Neural cell (in vitro differentiated cells): ENCODE measurements around the gene CSGALNACT2.

Experiments
- CTCF ChIP-seq: fragments of 450-650 bp; IDR thresholded peaks from 2 replicates; pipeline ENCODE4 v1.5.1; 2014; ENCODE audit warnings: antibody characterized with exemption, mild to moderate bottlenecking, moderate library complexity; ENCODE audit not compliant: poor library complexity, severe bottlenecking
- EZH2 ChIP-seq: fragments of 200-600, 300-800 bp; shearing (Covaris generic), sonication (generic); IDR thresholded peaks from 2 replicates; pipeline ENCODE4 v1.6.1; 2014; ENCODE audit warnings: antibody characterized with exemption, low read length, borderline replicate concordance, mild to moderate bottlenecking; ENCODE audit not compliant: insufficient read depth, poor library complexity, severe bottlenecking
- MXI1 ChIP-seq: fragments of 450-650 bp; conservative IDR thresholded peaks from 2 replicates; pipeline ENCODE4 v1.6.1; 2014; ENCODE audit warnings: antibody characterized with exemption, mild to moderate bottlenecking; ENCODE audit not compliant: poor library complexity, severe bottlenecking
- POLR2AphosphoS5 ChIP-seq: IDR thresholded peaks from 2 replicates; pipeline ENCODE4 v1.6.1; 2012
- RAD21 ChIP-seq: fragments of 450-650 bp; conservative IDR thresholded peaks from 2 replicates; pipeline ENCODE4 v1.6.1; 2014; ENCODE audit warnings: antibody characterized with exemption, mild to moderate bottlenecking, moderate library complexity
- SMC3 ChIP-seq: fragments of 450-650 bp; conservative IDR thresholded peaks from 2 replicates; pipeline ENCODE4 v1.6.1; 2014; ENCODE audit warnings: antibody characterized with exemption, mild to moderate bottlenecking, moderate library complexity; ENCODE audit not compliant: poor library complexity
- TAF1 ChIP-seq: IDR thresholded peaks from 2 replicates; pipeline ENCODE4 v1.6.1; 2012; ENCODE audit warnings: low read depth
- TF ChIP-seq, protein P1 (sequence below): IDR thresholded peaks from 2 replicates; pipeline ENCODE4 v1.6.1; 2012; ENCODE audit warnings: borderline replicate concordance

DNA sequence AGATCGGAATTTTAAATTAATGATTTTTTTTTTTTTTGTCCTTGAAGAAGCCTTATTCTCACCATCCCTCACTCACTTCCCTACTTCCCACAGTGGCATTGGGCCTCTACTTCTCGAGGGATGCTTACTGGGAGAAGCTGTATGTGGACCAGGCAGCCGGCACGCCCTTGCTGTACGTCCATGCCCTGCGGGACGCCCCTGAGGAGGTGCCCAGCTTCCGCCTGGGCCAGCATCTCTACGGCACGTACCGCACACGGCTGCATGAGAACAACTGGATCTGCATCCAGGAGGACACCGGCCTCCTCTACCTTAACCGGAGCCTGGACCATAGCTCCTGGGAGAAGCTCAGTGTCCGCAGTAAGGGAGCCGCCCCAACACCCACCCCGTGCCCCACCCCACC, 37.9 kb upstream of the CSGALNACT2 start:
- TF ChIP-seq CTCF (no peak), RAD21 (no peak), EZH2 (no peak), POLR2AphosphoS5 (no peak), MXI1 (no peak), TAF1 (no peak), SMC3 (no peak)
- TF ChIP-seq, protein P1, sequence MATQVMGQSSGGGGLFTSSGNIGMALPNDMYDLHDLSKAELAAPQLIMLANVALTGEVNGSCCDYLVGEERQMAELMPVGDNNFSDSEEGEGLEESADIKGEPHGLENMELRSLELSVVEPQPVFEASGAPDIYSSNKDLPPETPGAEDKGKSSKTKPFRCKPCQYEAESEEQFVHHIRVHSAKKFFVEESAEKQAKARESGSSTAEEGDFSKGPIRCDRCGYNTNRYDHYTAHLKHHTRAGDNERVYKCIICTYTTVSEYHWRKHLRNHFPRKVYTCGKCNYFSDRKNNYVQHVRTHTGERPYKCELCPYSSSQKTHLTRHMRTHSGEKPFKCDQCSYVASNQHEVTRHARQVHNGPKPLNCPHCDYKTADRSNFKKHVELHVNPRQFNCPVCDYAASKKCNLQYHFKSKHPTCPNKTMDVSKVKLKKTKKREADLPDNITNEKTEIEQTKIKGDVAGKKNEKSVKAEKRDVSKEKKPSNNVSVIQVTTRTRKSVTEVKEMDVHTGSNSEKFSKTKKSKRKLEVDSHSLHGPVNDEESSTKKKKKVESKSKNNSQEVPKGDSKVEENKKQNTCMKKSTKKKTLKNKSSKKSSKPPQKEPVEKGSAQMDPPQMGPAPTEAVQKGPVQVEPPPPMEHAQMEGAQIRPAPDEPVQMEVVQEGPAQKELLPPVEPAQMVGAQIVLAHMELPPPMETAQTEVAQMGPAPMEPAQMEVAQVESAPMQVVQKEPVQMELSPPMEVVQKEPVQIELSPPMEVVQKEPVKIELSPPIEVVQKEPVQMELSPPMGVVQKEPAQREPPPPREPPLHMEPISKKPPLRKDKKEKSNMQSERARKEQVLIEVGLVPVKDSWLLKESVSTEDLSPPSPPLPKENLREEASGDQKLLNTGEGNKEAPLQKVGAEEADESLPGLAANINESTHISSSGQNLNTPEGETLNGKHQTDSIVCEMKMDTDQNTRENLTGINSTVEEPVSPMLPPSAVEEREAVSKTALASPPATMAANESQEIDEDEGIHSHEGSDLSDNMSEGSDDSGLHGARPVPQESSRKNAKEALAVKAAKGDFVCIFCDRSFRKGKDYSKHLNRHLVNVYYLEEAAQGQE, result no peak
